ENCODE data around the gene PTPRU.
A peak's percentile ranks its signal among the peaks of the same experiment; 100 is the strongest.

Gene PTPRU

GRCh38 chr1:29245876-29246275 is 9.6 kb downstream of the PTPRU start:
- peak; percentile 59 for DNase-seq (ENCODE audit: low spot score)

- DNase-seq (ENCODE audit: low spot score), result no peak
These were observed 10.7 kb downstream of the PTPRU start for GRCh38 chr1:29247044-29247443.

GRCh38 chr1:29247571-29248273 is 11.4 kb downstream of the PTPRU start:
- DNase-seq (ENCODE audit: low spot score), result no peak

GRCh38 chr1:29248409-29248808 is 12.1 kb downstream of the PTPRU start:
- DNase-seq (ENCODE audit: low spot score), result no peak

GRCh38 chr1:29249170-29249691 is 12.9 kb downstream of the PTPRU start:
- no peak for DNase-seq (ENCODE audit: low spot score)

GRCh38 chr1:29249951-29250581 is 13.7 kb downstream of the PTPRU start:
- no peak for DNase-seq (ENCODE audit: low spot score)

GRCh38 chr1:29251164-29252124 is 15.1 kb downstream of the PTPRU start:
- no peak for DNase-seq (ENCODE audit: low spot score)

- DNase-seq (ENCODE audit: low spot score), result no peak
These were observed 16.9 kb downstream of the PTPRU start for GRCh38 chr1:29253180-29253579.

- no peak for DNase-seq (ENCODE audit: low spot score)
These were observed 18.0 kb downstream of the PTPRU start for GRCh38 chr1:29254346-29254745.

GRCh38 chr1:29255134-29255666 is 18.9 kb downstream of the PTPRU start:
- no peak for DNase-seq (ENCODE audit: low spot score)

GRCh38 chr1:29256394-29256793 is 20.1 kb downstream of the PTPRU start:
- no peak for DNase-seq (ENCODE audit: low spot score)

GRCh38 chr1:29256979-29257804 is 20.9 kb downstream of the PTPRU start:
- DNase-seq (ENCODE audit: low spot score), result no peak

GRCh38 chr1:29258189-29258975 is 22.1 kb downstream of the PTPRU start:
- DNase-seq (ENCODE audit: low spot score), result no peak

- DNase-seq (ENCODE audit: low spot score), result no peak
These were observed 22.9 kb downstream of the PTPRU start for GRCh38 chr1:29258976-29259801.

GRCh38 chr1:29259802-29260441 is 23.6 kb downstream of the PTPRU start:
- DNase-seq (ENCODE audit: low spot score), result no peak

GRCh38 chr1:29260531-29260930 is 24.2 kb downstream of the PTPRU start:
- no peak for DNase-seq (ENCODE audit: low spot score)

- DNase-seq (ENCODE audit: low spot score), result no peak
These were observed 28.6 kb downstream of the PTPRU start for GRCh38 chr1:29264773-29265389.

- no peak for DNase-seq (ENCODE audit: low spot score)
These were observed 30.6 kb downstream of the PTPRU start for GRCh38 chr1:29266912-29267311.

Data from cerebellar cortex (tissue), 1 donor.